ENCODE measurements around the gene ANKRA2. TPM values are rescaled to one million over a fixed set of nuclear protein-coding genes. Genes with fewer than 3 reads are reported as not detected.

The ANKRA2 gene, protein sequence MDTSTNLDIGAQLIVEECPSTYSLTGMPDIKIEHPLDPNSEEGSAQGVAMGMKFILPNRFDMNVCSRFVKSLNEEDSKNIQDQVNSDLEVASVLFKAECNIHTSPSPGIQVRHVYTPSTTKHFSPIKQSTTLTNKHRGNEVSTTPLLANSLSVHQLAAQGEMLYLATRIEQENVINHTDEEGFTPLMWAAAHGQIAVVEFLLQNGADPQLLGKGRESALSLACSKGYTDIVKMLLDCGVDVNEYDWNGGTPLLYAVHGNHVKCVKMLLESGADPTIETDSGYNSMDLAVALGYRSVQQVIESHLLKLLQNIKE
- total RNA-seq: 10.6 TPM

DNA sequence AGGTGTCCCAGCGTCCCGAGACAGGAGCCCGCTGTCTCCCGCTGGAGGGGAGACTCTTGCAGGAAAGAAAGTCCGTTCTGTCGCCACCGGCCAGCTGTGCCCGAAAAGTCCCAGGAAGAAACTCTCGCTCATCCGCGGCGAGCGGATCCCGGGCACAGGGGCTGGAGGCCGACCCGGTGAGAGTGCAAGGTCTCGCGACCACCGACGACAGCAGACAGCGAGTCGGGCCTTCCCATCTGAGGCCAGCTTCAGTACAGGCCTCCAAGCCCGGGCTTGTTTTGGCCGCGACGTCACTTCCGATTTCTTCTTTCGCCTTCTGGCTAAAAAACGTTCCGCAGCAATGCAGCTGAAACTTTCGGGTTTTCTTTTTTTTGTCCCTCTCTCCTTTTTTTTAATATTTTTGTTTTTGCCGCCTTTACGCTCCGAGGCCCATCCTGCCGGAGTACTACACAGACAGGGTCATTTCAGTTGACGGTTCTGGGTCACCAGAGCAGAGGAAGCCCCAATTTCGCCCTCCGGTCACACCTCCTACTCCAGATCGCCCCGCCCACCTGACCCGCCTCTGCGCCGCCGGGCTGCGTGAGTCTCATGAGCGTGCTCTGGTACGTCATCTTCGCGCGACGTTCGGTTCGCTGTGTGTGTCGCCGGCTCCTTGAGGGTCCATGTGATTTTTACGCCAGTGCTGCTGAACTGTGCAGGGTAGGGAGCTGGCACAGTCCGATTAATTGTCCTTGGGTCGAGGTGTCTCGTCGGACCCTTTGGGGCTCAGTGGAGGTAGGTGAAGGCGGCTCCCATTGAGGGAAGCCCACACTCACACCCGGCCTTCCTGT lies at the start of gene ANKRA2, which contains the start of gene UTP15:
ANKRA2 (minus strand) TSS at position 501 of the 830 bp plus-strand sequence. CDS start 2,758 bp downstream, outside the sequence.
UTP15 (plus strand) TSS at position 605 of the 830 bp plus-strand sequence. CDS start 1,602 bp downstream, outside the sequence.
- peak; percentile 99 for DNase-seq (ENCODE audit: low spot score)
- ATAC-seq: peak; percentile 98

DNA sequence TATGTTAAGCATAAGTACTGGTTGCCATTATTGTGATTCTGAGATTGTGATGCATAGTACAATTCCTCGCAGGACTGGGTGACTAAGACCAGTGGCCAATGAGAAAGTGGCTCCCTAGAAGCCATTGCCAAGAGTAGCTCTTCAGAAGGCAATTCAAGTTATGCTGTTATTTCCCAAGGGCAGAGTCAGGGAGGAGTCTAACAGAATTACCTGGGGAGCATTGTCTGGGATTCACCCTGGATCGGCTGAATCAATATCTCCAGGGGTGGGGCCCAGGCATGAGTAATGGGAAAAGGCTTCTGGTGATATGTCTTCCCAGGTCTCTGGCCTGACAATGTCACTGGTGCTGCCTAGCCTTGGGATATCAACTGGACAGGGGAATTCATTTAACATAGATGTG lies 49.6 kb upstream of the ANKRA2 start:
- DNase-seq (ENCODE audit: low spot score) (no peak), ATAC-seq (no peak)

DNA sequence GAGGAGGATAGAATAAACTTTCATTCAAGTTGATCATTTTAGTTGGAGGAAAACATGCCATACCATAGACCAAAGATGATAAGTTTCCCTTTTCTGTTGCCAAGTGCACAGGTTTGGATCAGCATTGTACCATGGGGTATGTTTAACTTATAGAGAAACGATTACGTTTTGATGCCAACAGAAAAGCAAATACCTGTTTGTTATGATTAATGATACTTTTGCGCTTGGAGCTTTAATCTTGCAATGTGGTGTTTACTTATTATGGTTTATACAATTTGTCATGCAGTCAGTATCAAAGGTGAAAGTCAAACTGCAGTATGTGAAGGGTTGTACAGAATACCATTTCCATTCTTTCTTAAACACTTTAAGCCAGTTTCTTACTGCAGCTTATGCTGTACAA lies 47.4 kb upstream of the ANKRA2 start:
- ATAC-seq (peak; percentile 76), DNase-seq (ENCODE audit: low spot score) (no peak)

DNA sequence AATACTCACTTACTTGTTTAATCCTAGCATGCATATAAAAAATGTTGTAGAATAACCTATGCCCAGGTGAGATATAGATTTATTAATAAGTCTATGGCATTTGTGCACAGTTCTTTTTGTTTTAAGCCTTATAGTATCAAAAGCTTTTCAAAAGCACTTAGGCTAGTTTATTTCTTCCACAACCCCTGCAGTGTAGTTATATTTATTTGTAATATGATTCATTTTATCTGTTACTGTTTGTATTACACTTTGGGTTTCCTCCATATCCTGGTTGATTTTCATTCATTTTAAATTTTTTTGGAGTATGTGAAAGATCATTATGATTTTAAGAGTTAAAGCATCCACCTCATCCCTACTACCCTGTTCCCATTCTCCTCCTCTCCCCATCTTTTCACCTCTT lies 41.8 kb upstream of the ANKRA2 start:
- DNase-seq (ENCODE audit: low spot score) (no peak), ATAC-seq (no peak)

DNA sequence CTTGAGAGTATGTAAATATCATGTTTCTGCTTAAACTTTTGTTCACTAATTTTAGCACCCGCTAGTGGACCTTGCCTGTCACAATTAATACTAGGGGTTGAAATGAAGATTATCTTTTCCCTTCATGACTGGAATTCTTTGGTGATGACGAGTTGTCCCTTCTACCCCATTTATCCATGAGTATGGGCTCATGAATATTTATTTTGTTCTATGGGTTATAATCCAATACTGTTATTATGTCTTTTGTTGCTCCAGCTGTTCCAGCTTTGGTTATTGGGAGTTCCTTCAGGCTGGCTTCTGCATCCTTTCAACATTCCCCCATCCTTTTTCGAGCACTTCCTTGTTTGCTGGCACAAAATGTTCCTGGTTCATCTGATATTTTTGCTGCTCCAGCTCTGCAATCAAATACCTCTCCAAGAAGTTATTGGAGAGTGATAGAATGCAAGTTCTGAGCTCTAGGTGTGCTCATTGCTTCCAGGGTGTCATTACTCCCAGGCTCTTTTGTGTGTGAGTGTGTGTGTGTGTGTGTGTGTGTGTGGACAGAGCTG lies 40.8 kb upstream of the ANKRA2 start:
- no peak for ATAC-seq

DNA sequence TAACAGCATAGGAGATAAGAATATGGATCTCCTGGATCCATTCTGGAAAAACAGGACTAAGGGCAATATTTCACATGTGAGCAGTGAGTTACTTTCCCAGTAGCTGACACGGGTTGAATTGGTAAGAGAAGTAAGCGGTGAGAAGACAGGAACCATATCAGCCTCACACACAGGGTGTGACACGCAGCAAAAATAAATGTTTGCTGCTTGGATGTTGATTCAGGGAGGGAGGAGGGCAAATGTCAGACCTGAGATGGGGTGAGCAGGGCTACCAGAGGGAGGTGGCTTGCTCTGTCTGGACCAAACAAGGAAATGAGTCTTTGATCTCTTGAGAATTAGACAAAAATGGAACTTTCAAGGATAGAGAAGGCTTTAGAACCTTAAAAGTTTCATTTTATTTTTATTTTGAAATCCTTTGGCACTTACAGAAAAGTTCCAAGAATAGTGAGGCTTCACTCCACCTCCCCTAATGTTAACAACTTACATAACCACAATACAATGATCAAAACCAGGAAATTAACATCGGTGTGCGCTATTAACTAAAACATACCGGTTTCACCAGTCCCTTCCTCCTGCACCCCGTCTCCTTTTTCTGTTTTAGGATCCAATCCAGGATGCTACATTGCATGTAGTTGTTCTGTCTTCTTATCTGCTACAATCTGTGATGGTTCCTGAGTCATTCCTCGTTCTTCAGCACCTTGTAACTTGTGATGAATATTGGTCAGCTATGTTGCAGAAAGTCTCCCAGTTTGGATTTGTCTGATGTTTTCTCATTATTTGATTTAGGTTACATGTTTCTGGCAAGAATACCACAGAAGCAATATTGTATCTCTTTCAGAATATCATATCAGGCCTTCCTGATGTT lies 40.0 kb upstream of the ANKRA2 start:
- DNase-seq (ENCODE audit: low spot score): no peak
- peak; percentile 93 for ATAC-seq

More for the DNA sequence above, 40.8 kb upstream of the ANKRA2 start:
- DNase-seq (ENCODE audit: low spot score): no peak

DNA sequence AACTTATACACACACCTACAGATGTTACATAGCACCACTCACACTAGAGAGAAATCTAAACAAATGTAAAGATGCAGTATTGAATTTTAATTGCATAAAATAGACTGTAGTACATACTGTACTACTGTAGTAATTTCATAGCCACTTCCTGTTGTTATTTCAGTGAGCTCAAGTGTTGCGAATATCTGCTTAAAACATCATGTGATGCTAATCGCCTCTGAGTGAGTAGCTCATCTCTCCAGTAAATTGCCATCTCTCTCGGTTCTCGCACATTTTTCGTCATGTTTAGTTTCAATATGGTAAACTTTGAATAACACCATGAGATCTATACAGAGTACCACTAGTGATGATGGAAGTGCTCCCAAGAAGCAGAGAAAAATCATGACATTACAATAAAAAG lies 38.6 kb upstream of the ANKRA2 start:
- ATAC-seq (no peak), DNase-seq (ENCODE audit: low spot score) (no peak)

DNA sequence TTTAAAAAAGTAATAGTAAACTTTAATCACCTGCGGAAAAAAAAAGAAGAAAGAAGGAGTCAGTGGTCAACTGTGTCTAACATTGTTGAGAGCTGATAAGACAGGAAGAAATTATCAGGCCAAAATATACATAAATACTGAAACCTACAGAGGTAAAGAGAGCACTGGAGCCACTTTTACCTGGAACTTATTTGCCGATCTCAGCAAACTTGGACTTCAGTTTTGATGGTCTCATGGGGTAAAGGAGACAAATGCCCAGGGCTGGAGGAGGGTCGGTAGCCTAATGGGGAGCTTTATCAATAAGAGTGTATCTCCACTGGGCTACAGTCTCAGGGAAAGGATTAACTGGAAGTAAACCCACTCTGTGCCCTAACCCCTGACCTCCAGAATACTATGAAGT lies 33.9 kb upstream of the ANKRA2 start:
- ATAC-seq (no peak), DNase-seq (ENCODE audit: low spot score) (no peak)

DNA sequence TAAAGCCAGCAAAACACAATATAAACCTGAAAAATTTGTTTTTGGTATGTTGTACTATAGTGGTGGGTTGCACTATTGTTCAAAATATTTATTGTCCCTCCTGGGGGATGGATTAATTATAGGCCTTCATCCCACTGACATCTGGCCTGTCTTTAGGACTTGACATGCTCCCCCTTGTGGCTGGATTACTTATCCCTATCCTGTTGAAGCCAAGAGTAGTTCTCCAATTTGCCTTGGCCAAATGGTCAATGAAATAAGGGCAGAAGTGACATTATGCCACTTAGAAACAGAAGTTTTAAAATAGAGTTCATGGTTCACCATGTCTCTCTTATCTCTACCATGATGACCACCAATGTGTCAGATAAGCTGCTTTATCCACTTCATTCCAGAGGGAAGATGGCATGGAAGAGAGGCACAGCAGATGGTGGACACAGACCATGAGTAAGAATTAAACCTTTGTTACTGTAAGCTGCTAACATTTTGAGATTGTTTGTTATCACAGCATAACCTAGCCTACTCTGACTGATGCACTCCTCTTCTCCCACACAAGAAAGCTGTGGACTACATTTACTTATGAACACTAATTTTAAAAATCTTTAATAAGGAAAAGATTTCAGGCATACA lies 31.4 kb upstream of the ANKRA2 start:
- peak; percentile 86 for ATAC-seq

DNA sequence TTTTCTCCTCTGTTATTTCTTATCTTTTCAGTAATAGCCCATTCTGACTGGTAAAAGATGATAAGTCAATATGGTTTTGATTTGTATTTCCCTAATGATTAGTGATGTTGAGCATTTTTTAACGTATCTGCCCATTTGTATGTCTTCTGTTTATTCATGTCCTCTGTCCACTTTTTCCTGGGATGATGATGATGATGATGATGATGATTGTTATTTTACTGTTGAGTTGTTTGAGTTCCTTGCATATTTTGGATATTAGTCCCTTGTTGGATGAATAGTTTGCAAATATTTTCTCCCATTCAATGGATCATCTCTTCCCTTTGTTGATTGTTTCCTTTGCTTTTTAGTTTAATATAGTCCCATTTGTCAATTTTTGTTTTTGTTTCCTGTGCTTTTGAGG lies 27.1 kb upstream of the ANKRA2 start:
- DNase-seq (ENCODE audit: low spot score): no peak
- no peak for ATAC-seq

More for the DNA sequence above, 31.4 kb upstream of the ANKRA2 start:
- DNase-seq (ENCODE audit: low spot score): no peak

DNA sequence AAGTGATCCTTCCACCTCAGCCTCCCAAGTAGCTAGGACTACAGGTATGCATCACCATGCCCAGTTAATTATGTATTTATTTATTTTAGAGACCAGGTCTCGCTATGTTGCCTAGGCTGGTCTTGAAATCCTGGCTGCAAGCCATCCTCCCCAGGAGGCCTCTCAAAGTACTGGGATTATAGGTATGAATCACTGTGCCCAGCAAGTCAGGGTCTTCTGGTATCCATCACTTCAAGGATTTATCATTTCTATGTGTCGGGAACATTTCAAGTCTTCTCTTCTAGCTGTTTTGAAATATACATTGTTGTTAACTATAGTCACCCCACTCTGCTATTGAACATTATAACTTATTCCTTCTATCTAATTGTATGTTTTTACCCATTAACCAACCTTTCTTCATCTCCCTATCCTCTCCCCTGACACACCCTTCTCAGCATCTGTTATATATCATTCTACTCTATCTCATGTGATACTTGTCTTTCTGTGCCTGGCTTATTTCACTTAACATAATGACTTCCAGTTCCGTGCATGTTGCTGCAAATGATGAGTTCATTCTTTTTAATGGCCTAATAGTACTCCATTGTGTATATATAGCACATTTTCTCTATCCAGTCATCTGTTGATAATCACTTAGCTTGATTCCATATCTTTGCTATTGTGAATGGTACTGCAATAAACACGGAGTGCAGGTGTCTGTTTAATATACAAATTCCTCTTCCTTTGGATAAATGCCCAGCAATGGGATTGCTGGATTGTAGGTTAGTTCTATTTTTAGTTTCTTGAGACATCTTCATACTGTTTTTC lies 26.5 kb upstream of the ANKRA2 start:
- ATAC-seq: no peak
- DNase-seq (ENCODE audit: low spot score): no peak

DNA sequence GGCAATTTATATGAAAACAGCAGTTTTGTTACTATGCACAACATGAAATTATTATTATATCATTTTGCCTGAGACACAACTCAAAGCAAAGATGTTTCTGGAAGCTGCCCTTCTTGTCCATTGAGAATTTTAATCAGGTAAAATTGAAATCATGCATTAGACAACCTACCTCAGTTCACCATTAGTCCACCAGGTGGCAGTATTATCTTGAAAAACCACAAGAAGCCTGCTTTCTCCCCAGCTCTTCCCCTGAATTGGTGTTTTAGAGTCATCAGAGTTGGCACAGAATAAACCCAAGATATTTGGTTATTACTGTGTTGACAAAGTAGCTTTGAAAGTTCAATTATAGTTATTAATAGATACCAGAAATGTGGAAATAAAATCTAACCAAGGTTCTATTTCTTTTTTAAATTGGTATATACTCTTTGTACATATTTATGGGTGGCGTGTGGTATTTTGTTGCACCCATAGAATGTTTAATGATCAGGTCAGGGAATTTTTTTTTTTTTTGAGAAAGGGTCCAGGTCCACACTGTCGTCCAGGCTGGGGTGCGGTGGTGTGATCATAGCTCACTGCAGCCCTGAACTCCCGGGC lies 25.8 kb upstream of the ANKRA2 start:
- ATAC-seq (peak; percentile 97), DNase-seq (ENCODE audit: low spot score) (no peak)

DNA sequence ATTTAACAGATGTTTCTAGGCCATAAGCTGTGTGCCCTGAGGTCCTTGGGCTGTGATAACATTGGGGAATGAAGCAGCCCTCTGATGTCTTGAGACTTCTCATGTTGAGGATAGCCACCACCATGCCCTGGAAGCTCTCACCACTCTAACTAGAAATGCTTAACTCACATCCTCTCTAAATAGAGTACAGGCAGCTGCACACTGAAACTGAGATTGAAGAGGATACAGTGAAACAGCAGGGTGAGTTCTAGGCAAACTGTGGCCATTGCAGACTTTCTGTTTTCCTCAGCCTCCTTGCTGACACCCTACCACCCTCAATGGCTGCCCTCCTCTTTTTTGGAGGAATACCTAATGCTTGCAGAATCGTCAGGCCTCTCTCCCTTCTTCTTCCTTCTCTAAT lies 22.5 kb upstream of the ANKRA2 start:
- DNase-seq (ENCODE audit: low spot score): no peak
- ATAC-seq: no peak

DNA sequence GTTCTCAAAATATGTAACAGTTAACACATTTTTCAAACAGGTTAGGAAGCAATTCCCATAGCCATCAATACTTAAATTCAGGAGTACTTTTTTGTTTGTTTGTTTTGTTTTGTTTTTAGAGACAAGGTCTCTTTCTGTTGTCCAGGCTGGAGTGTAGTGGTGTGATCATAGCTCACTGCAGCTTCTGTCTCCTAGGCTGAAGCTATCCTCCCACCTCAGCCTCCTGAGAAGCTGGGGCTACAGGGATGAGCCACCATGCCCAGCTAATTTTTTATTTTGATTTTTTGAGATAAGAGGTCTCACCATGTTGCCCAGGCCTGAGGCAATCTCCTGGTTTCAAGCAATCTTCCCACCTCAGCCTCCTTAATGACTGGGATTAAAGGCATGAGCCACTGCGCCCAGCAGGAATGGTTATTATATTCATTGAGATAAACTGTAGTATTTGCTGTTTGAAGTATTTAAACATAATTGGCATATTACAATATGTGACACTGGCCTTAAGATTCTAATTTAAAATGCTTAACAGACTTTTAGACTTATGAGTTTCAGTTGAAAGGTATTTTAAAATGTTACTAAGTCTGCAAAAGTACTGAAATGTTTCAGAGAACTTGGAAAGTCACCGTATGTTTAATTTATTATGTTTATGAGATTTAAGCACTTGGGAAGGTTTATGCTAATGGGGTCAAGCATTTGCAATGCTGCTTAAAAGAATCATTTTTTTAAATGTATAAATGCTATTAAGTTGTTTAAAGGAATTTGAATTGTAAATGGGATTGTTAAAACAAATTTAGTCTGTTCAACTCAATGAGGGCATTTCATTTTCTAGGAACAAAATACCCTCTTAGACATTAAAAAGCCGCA lies 17.1 kb upstream of the ANKRA2 start:
- ATAC-seq (no peak), DNase-seq (ENCODE audit: low spot score) (no peak)

DNA sequence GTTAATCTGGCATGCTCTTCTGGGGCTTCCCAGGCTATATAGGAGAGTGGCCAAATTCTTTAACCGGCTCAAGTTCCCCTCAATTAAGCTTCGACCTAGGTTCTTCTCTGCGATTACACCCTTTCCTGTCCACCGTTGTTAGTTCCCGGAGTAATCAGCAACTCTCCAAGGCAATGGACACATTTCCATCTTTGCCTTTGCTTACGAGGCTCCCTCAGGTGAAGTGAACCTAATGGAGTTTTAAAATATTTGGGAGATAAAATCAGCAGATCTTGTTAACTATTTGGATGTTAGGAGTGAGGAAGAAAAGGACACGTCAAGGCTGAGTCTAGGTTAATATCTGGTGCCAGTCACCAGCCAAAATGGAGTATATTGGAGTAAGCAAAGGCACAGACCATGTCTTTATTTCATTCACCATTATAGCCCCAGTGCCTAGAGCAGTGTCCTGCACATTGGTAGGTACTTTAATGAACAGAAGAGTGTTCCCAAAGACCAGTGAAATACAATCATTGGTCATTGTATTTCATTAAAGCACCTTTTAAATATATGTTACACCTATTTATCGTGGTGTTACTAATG lies 619 bp upstream of the ANKRA2 start:
- DNase-seq (ENCODE audit: low spot score) (no peak), ATAC-seq (no peak)

DNA sequence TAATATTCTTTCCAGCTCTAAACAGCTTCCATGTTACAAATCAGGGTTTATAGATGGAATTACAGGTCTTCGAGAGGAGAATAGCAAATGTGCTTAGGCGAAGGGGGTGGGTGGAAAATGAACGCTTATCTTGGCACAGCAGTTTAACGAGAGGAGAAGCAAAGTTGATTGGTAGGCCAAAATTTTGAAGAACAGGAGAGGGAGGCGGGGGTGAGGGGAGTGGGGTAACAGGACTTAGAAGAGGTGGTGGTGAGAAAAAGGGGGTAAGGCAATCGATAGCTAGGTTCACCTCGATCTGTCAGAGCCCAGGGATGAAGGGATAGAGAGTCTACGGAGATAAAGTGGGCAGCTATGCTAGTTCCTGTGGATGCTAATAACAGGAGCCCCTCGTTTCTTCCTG lies 764 bp downstream of the ANKRA2 start:
- no peak for DNase-seq (ENCODE audit: low spot score)
- ATAC-seq: peak; percentile 2

DNA sequence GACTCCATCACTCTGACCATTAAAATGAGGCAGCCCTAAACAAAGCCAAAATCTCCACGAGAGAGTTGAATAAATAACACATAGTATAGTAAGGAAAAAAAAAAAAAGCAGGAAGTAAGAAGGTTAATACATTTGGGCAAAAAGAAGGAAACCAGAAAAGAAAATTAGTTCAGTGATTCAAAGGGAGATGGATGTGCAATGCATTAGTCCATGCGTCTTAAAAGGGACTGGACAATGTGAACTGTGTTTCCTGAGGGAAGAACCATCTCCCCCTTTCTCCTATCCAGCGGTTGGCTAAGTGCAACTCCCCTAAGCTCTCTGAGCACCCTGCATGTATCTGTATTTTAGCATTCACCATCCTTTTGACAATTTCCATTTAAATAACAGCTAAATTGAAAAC lies 1.4 kb downstream of the ANKRA2 start:
- no peak for ATAC-seq
- DNase-seq (ENCODE audit: low spot score): no peak

DNA sequence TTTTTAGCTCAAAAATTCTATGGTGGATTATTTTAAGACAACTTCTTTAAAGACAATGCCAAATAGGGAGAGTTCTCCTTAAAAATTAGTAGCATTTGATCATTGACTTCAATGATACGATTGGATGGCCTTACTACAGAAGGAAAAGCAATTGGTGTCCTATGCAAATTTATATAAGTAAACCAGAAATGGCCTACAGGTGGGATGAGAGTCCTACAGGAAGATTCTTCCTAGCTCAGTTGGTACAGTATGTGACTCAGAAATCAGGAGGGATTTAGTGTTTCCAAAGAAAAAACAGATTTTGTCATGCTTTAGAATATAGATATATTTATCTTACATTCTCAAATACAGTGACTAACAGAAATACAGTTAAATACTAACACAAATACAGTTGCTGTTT lies 6.5 kb downstream of the ANKRA2 start:
- no peak for DNase-seq (ENCODE audit: low spot score)
- no peak for ATAC-seq

Data from left lobe of liver (tissue), 2 donors.